ENCODE measurements around the gene RBP5.

The RBP5 gene

DNA sequence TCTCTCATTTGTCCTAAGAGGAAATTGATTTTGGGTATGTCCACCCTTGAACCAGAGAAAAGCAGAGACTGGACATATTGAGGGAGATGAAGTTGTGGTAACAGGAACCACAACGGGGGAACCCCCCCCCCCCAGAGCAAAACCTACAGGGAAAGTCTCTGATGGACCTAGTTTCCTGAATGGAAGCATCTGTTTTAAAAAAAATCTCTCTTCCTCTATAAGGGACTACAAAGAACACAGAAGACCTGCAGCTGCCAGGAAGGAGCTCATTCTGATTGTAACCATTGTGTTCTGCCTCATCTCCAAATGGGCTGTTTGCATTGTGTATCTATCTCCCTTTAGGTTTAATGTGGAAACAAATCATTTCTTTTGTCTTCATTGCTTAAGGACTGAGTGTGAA lies 54.7 kb downstream of the RBP5 start:
- DNase-seq (ENCODE audit: low read depth in 2 of 2), result no peak

Data from stimulated activated CD4-positive, alpha-beta T cell treated with anti-CD3 and anti-CD28 coated beads, Interleukin-15, amount 100 ng/mL, for 48 hours (primary cell).